Panc1 (cell line): ENCODE results near the gene RGPD8. TPM values are rescaled to one million over a fixed set of nuclear protein-coding genes. Genes with fewer than 3 reads are reported as not detected.
"Not testable (repeated sequence)": the region's sequence is repeated elsewhere in the genome, so short reads cannot be mapped to it uniquely, and the experiment has no call there.

ENCODE experiments used
- ATAC-seq: fragments of 200-7000 bp; cut with Tn5 transposase; 2 replicates; pipeline ENCODE4 v1.9.1; 2020; ENCODE audit warnings: mild to moderate bottlenecking, moderate library complexity
- BruUV-seq: library from RNA; stranded (reverse); fragments of 400-500 nt; replicated peaks from 2 replicates; lab custom pipeline; 2021; lab: Mats Ljungman, UMichigan
- CTCF ChIA-PET: fragments of 300-600 bp; sonication (Branson Sonifier 250); formaldehyde crosslinking; loops from one replicate; lab custom pipeline; 2022; ENCODE audit warnings: antibody characterized with exemption; lab: Charles Lee
- POLR2A ChIA-PET: fragments of 300-600 bp; sonication (Branson Sonifier 250); formaldehyde crosslinking; loops from one replicate; lab custom pipeline; 2022; ENCODE audit warnings: antibody characterized with exemption; lab: Charles Lee
- DNase-seq: peaks from one replicate; pipeline ENCODE4 v3.0.0-alpha.2; 2010; ENCODE audit warnings: low read depth, low spot score
- H3K27ac ChIP-seq: 2 replicates; pipeline ENCODE4 v1.5.1; 2011; ENCODE audit warnings: mild to moderate bottlenecking, low read length, inconsistent platforms
- H3K27me3 ChIP-seq: fragments of 200-500 bp; sonication (Bioruptor generic); 2 replicates; pipeline ENCODE4 v1.6.0; 2014; ENCODE audit warnings: low read length, inconsistent platforms; ENCODE audit not compliant: control insufficient read depth, insufficient read depth
- H3K36me3 ChIP-seq: fragments of 200-500 bp; sonication (Bioruptor generic); 2 replicates; pipeline ENCODE4 v1.5.1; 2014; ENCODE audit warnings: inconsistent platforms, mild to moderate bottlenecking, low read length, moderate library complexity; ENCODE audit not compliant: control insufficient read depth, insufficient read depth
- H3K4me1 ChIP-seq: 2 replicates; pipeline ENCODE4 v1.5.1; 2011; ENCODE audit warnings: inconsistent platforms, mild to moderate bottlenecking, low read length, moderate library complexity; ENCODE audit not compliant: control insufficient read depth, insufficient read depth
- H3K4me3 ChIP-seq, 2 experiments: 2 replicates each; pipeline ENCODE4 v1.5.1; 2011 to 2012; ENCODE audit warnings: low read depth in 2 of 2, low read length in 2 of 2, mild to moderate bottlenecking in 2 of 2, inconsistent platforms in 1 of 2, moderate library complexity in 1 of 2
- H3K9me3 ChIP-seq: fragments of 200-500 bp; sonication (Bioruptor generic); 2 replicates; pipeline ENCODE4 v1.5.1; 2014; ENCODE audit warnings: low read depth, mild to moderate bottlenecking, inconsistent platforms, low read length, moderate library complexity; ENCODE audit not compliant: control insufficient read depth, insufficient read depth
- CTCF ChIP-seq: fragments of 450-650 bp; IDR thresholded peaks from 2 replicates; pipeline ENCODE4 v1.5.1; 2017; ENCODE audit warnings: mild to moderate bottlenecking
- POLR2AphosphoS5 ChIP-seq: IDR thresholded peaks from 2 replicates; pipeline ENCODE4 v1.6.1; 2012; ENCODE audit warnings: mild to moderate bottlenecking, low read depth, low read length, moderate library complexity
- SIN3A ChIP-seq: IDR thresholded peaks from 2 replicates; pipeline ENCODE4 v1.6.1; 2012; ENCODE audit warnings: low read depth, mild to moderate bottlenecking, low read length, moderate library complexity, borderline replicate concordance; ENCODE audit not compliant: insufficient read depth
- TCF7L2 ChIP-seq: IDR thresholded peaks from 2 replicates; pipeline ENCODE4 v1.6.1; 2011; ENCODE audit warnings: mild to moderate bottlenecking, low read depth, low read length, inconsistent platforms
- in situ Hi-C: cut with HindIII; loops from 2 replicates; pipeline ENCODE4 v1.10.0; 2016; ENCODE audit warnings: low sequenced_read_pairs, low pct_unique_long_range_greater_than_20kb
- intact Hi-C: fragments of 100-400 bp; cut with micrococcal nuclease; formaldehyde crosslinking; loops from one replicate; pipeline ENCODE4 v1.10.0; 2022; ENCODE audit not compliant: unreplicated experiment
- total RNA-seq: library from RNA; stranded (reverse); gene quantifications from one replicate; pipeline ENCODE4 v1.2.1, GENCODE V29; 2021; ENCODE audit not compliant: unreplicated experiment
- TF ChIP-seq, protein P1 (sequence below), 2 experiments: IDR thresholded peaks; 2 replicates each; pipeline ENCODE4 v1.6.1; 2011 to 2012; ENCODE audit warnings: low read depth in 2 of 2, control low read depth in 1 of 2, low read length in 1 of 2, mild to moderate bottlenecking in 1 of 2, moderate library complexity in 1 of 2; ENCODE audit not compliant: insufficient read depth in 1 of 2

RGPD8 gene
- total RNA-seq, 1 experiment from 2014 or later = 20.9 TPM

- DNase-seq, H3K4me1 ChIP-seq, H3K27me3 ChIP-seq, CTCF ChIA-PET, BruUV-seq, POLR2A ChIA-PET, H3K36me3 ChIP-seq, ATAC-seq, intact Hi-C loops, in situ Hi-C loops, H3K9me3 ChIP-seq, H3K27ac ChIP-seq, H3K4me3 ChIP-seq: not testable (repeated sequence)
Observed at GRCh38 chr2:112435716-112436431, 2.4 kb upstream of the RGPD8 start.

- H3K4me1 ChIP-seq, intact Hi-C loops, POLR2A ChIA-PET, ATAC-seq, DNase-seq, H3K27ac ChIP-seq, in situ Hi-C loops, BruUV-seq, H3K27me3 ChIP-seq, CTCF ChIA-PET, H3K9me3 ChIP-seq, H3K4me3 ChIP-seq, H3K36me3 ChIP-seq: not testable (repeated sequence)
Observed at GRCh38 chr2:112434890-112435715, 1.7 kb upstream of the RGPD8 start.

DNA sequence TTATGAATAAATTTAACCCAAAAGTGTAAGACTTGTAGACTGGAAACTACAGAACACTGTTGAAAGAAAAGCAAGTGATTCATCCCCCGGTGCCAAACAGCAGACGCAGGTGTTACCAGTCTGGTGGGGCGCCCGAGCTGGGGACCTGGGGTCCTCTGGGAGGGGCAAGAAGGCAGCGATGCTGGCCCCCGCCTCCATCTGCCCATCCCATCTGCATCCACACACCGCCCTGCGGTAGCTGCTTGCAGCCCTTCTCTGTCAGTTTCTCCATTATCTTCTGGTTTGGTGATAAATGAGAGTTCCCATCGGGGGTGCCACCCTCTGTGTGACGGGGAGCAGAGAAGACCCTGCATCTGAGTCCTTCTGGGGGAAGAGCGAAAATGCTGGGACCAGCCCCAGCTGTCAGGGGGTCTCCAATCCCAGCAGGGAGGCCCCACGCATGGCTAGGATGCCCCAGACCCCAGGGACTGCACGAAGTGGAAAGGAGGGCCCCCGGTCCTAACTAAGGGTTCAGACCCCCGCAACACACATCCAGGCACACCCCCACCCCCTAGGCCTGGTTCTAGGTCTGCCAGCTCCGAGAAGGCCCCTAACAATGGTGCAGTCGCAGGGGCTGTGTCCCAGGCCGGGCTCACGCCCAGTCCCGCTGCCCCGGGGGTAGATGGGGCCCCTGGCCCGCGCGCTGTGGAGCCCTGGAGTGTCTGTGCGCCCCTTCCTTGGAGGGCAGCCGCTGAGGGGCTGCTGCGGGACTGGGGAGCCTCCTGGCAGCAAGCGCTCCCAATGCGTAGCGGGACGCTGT lies 686 bp upstream of the RGPD8 start:
- TF ChIP-seq POLR2AphosphoS5 (no peak), TCF7L2 (no peak), CTCF (no peak), SIN3A (no peak)
- TF ChIP-seq, protein P1, sequence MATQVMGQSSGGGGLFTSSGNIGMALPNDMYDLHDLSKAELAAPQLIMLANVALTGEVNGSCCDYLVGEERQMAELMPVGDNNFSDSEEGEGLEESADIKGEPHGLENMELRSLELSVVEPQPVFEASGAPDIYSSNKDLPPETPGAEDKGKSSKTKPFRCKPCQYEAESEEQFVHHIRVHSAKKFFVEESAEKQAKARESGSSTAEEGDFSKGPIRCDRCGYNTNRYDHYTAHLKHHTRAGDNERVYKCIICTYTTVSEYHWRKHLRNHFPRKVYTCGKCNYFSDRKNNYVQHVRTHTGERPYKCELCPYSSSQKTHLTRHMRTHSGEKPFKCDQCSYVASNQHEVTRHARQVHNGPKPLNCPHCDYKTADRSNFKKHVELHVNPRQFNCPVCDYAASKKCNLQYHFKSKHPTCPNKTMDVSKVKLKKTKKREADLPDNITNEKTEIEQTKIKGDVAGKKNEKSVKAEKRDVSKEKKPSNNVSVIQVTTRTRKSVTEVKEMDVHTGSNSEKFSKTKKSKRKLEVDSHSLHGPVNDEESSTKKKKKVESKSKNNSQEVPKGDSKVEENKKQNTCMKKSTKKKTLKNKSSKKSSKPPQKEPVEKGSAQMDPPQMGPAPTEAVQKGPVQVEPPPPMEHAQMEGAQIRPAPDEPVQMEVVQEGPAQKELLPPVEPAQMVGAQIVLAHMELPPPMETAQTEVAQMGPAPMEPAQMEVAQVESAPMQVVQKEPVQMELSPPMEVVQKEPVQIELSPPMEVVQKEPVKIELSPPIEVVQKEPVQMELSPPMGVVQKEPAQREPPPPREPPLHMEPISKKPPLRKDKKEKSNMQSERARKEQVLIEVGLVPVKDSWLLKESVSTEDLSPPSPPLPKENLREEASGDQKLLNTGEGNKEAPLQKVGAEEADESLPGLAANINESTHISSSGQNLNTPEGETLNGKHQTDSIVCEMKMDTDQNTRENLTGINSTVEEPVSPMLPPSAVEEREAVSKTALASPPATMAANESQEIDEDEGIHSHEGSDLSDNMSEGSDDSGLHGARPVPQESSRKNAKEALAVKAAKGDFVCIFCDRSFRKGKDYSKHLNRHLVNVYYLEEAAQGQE (IDR thresholded peaks at IDR 0.05; ENCODE audit: insufficient read depth in 1 of 2, low read depth in 2 of 2, low read length in 1 of 2) = no peak
- intact Hi-C loops = no loop called here
- Histone ChIP-seq H3K4me1 (no peaks in the 10 kb centered on the region), H3K27me3 (no peaks in the 10 kb centered on the region), H3K4me3 (no peak overlapping the region), H3K9me3 (no peaks in the 10 kb centered on the region), H3K27ac (no peak overlapping the region), H3K36me3 (no peaks in the 10 kb centered on the region)
- ChIA-PET POLR2A (no interaction called here), CTCF (no interaction called here)
- ATAC-seq (no peak), DNase-seq (no peak)
- in situ Hi-C loops = no loop called here
- no TSS peak for BruUV-seq

DNA sequence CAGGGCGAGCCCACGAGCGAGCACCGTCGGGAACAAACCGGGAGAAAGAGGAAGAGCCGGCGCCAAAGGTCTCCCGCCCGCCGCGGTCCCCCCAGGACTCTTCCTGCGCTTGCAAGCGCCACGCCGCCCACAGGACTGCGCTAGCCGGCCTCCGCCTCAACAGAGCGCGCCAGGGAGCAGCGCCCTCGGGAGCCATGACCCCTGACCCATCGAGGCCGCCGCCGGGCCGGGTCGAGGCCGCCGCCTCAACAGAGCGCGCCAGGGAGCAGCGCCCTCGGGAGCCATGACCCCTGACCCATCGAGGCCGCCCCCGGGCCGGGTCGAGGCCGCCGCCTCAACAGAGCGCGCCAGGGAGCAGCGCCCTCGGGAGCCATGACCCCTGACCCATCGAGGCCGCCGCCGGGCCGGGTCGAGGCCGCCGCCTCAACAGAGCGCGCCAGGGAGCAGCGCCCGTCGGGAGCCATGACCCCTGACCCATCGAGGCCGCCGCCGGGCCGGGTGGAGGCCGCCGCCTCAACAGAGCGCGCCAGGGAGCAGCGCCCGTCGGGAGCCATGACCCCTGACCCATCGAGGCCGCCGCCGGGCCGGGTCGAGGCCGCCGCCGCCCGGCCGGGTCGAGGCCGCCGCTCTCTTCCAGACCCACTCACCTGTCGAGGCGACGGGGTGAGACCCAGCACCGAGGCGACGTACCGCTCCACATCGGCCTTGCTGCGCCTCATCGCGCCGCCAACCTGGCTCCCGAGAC lies 538 bp downstream of the RGPD8 start:
- H3K9me3 ChIP-seq, H3K27me3 ChIP-seq, H3K4me1 ChIP-seq, intact Hi-C loops, in situ Hi-C loops, H3K27ac ChIP-seq, BruUV-seq, DNase-seq, H3K36me3 ChIP-seq: not testable (repeated sequence)
- CTCF ChIA-PET = interaction anchor here (0.5 to 0.6 kb wide), 7 partner anchors 34 to 311 kb away, joined by 3 to 5 read pairs (median 3); partner anchors contain the start of gene ZC3H8
- ATAC-seq = peak; percentile 78; the same call in 1 of the 2 replicates
- POLR2A ChIA-PET = interaction anchor here (0.6 kb wide), 1 partner anchor 127 kb away, joined by 4 read pairs; no protein-coding TSS in a partner anchor
- H3K4me3 ChIP-seq = peak overlapping the region; percentile 40 to 57
